B cell (primary cell): ENCODE data around the gene BHLHE41. TPM values are rescaled to one million over a fixed set of nuclear protein-coding genes. Genes with fewer than 3 reads are reported as not detected.

Experiments used
- ATAC-seq: fragments of 200-7000 bp; cut with Tn5 transposase; one replicate; pipeline ENCODE4 v1.10.0; 2021; ENCODE audit warnings: low read depth, mild to moderate bottlenecking, moderate number of reproducible peaks, moderate library complexity
- CTCF ChIA-PET: fragments of 350-600 bp; sonication (Branson Sonifier 250); formaldehyde crosslinking; loops from one replicate; lab custom pipeline; 2021; ENCODE audit warnings: antibody characterized with exemption, inconsistent platforms; lab: Charles Lee
- POLR2A ChIA-PET: fragments of 350-600 bp; sonication (Branson Sonifier 250); formaldehyde crosslinking; loops from one replicate; lab custom pipeline; 2021; ENCODE audit warnings: antibody characterized with exemption; lab: Charles Lee
- DNase-seq: peaks from one replicate; pipeline ENCODE4 v3.0.0; 2013
- H2AFZ ChIP-seq: 2 replicates; pipeline ENCODE4 v1.6.1; 2012; ENCODE audit warnings: mild to moderate bottlenecking, low read depth, low read length; ENCODE audit not compliant: insufficient read depth, poor library complexity, severe bottlenecking
- H3K27ac ChIP-seq, 2 donors: 1 replicate in 1 of 2; 2 replicates in 1 of 2; pipeline ENCODE4 v1.5.1; 2012 to 2013; ENCODE audit warnings: low read length in 2 of 2, mild to moderate bottlenecking in 2 of 2, moderate library complexity in 1 of 2
- H3K27me3 ChIP-seq, 4 experiments: fragments of 200-600 bp in 1 of 4; sonication (generic) in 1 of 4; replicated peaks in 1 of 4; 1 replicate in 2 of 4; 2 replicates in 2 of 4; pipeline versions ENCODE4 v1.6.1 to v1.7.0; 2013 to 2016; ENCODE audit warnings: low read length in 3 of 4, mild to moderate bottlenecking in 2 of 4, mixed read lengths in 1 of 4, moderate library complexity in 1 of 4; ENCODE audit not compliant: insufficient read depth in 4 of 4, control insufficient read depth in 3 of 4; ENCODE audit errors: control extremely low read depth in 1 of 4
- H3K36me3 ChIP-seq, 2 experiments: replicated peaks in 1 of 2; 1 replicate in 1 of 2; 2 replicates in 1 of 2; pipeline versions ENCODE4 v1.6.1 to v1.7.1; 2013; ENCODE audit warnings: low read length in 1 of 2; ENCODE audit not compliant: insufficient read depth in 2 of 2, control insufficient read depth in 1 of 2; ENCODE audit errors: control extremely low read depth in 1 of 2, extremely low read depth in 1 of 2
- H3K4me1 ChIP-seq, 2 donors: fragments of 200-600 bp in 1 of 2; sonication (generic) in 1 of 2; 1 replicate in 1 of 2; 2 replicates in 1 of 2; pipeline versions ENCODE4 v1.5.1 to v1.6.1; 2013 to 2017; ENCODE audit warnings: low read length in 2 of 2; ENCODE audit not compliant: control insufficient read depth in 2 of 2, insufficient read depth in 2 of 2
- H3K4me2 ChIP-seq: replicated peaks from 2 replicates; pipeline ENCODE3; 2012; ENCODE audit warnings: mild to moderate bottlenecking, low read depth, low read length; ENCODE audit not compliant: poor library complexity, severe bottlenecking
- H3K4me3 ChIP-seq, 5 experiments: fragments of 200-600 bp in 1 of 5; sonication (generic) in 1 of 5; 1 replicate in 3 of 5; 2 replicates in 2 of 5; pipeline versions ENCODE4 v1.5.1 to v1.7.0; 2011 to 2016; ENCODE audit warnings: low read length in 4 of 5, mild to moderate bottlenecking in 4 of 5, low read depth in 2 of 5, control low read depth in 1 of 5, moderate library complexity in 1 of 5; ENCODE audit not compliant: insufficient read depth in 1 of 5; ENCODE audit errors: control extremely low read depth in 1 of 5, extremely low read depth in 1 of 5
- H3K79me2 ChIP-seq: fragments of 200-600 bp; sonication (generic); one replicate; pipeline ENCODE4 v1.6.0; 2016; ENCODE audit warnings: low read length; ENCODE audit not compliant: control insufficient read depth, insufficient read depth
- H3K9ac ChIP-seq: fragments of 200-600 bp; sonication (generic); 2 replicates; pipeline ENCODE4 v1.6.1; 2017; ENCODE audit warnings: mild to moderate bottlenecking, low read length, moderate library complexity
- H3K9me3 ChIP-seq, 3 donors: one replicate each; pipeline versions ENCODE4 v1.6.1 to v1.7.1; 2013; ENCODE audit warnings: low read length in 2 of 3; ENCODE audit not compliant: control insufficient read depth in 2 of 3, insufficient read depth in 1 of 3; ENCODE audit errors: control extremely low read depth in 1 of 3
- H4K20me1 ChIP-seq: 2 replicates; pipeline ENCODE4 v1.6.0; 2012; ENCODE audit warnings: mild to moderate bottlenecking, low read length; ENCODE audit not compliant: insufficient read depth, control insufficient read depth, poor library complexity, severe bottlenecking
- H3K27ac Mint-ChIP-seq: one replicate; pipeline ENCODE4 v1.8.0; 2021; ENCODE audit warnings: mixed read lengths
- H3K27me3 Mint-ChIP-seq: one replicate; pipeline ENCODE4 v1.8.0; 2021; ENCODE audit warnings: mixed read lengths
- H3K4me1 Mint-ChIP-seq: one replicate; pipeline ENCODE4 v1.8.0; 2021; ENCODE audit warnings: mixed read lengths
- H3K4me3 Mint-ChIP-seq: one replicate; pipeline ENCODE4 v1.8.0; 2021; ENCODE audit warnings: mixed read lengths
- H3K9me3 Mint-ChIP-seq: one replicate; pipeline ENCODE4 v1.8.0; 2022; ENCODE audit warnings: mixed read lengths; ENCODE audit not compliant: insufficient read depth
- EZH2 ChIP-seq: IDR thresholded peaks from 2 replicates; pipeline ENCODE4 v1.6.1; 2012; ENCODE audit warnings: borderline replicate concordance, low read depth, mild to moderate bottlenecking, moderate library complexity, low read length; ENCODE audit not compliant: insufficient read depth, poor library complexity, severe bottlenecking
- WGBS: methylation state at CpG from one replicate; pipeline ENCODE4 v1.1.5; 2013; ENCODE audit warnings: missing lambda C conversion rate; ENCODE audit not compliant: insufficient coverage; 5-methylcytosine and 5-hydroxymethylcytosine counted together
- intact Hi-C: fragments of 100-400 bp; cut with micrococcal nuclease; formaldehyde crosslinking; loops from one replicate; pipeline ENCODE4 v1.10.0; 2022
- polyA plus RNA-seq: library from polyadenylated mRNA; depleted of rRNA; stranded (reverse); fragments of >200 nt; gene quantifications from 2 replicates; pipeline ENCODE4 v1.2.3, GENCODE V29; 2012
- total RNA-seq, 2 donors: library from RNA; stranded (reverse); fragments of 120-200 nt in 1 of 2; gene quantifications; 1 replicate in 1 of 2; 2 replicates in 1 of 2; pipeline versions ENCODE4 v1.2.3 to v1.2.4, GENCODE V29; 2013 to 2022
- TF ChIP-seq, protein P1 (sequence below): fragments of 200-600 bp; IDR thresholded peaks from one replicate; pipeline ENCODE4 v1.8.0; 2022; ENCODE audit warnings: antibody characterized with exemption, mild to moderate bottlenecking

The BHLHE41 gene
- total and polyA plus RNA-seq, 2 donors (not counting 1 experiment from before 2014, with no cell fraction given), result 12.0 to 57.2 TPM

DNA sequence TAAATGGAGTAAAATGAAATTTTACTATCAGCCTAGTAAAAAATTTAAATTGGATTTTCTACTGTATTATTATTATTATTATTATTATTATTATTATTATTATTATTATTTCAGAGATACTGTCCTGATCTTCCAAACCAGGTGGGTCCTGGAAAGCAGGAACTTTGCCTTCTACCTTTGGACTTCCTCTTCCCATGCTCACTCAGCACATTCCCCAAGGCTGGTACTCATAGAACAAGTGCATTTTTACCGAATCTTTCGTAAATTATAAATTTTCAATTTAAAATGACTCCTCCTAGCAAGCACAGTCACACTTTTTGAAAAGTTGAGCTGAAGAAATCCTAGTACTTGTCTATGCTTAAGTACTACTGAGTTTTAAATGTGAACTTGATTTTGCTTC is 29.7 kb downstream of the BHLHE41 start:
- H3K27me3 Mint-ChIP-seq, result no peaks in the 10 kb centered on the region
- intact Hi-C loops, result no loop called here
- no peaks in the 10 kb centered on the region for H3K79me2 ChIP-seq
- no peaks in the 10 kb centered on the region for H3K9me3 ChIP-seq
- ChIA-PET CTCF (interaction anchor here (1.3 to 2.0 kb wide), 3 partner anchors 307 to 606 kb away, joined by 3 to 7 read pairs (median 5); no protein-coding TSS in a partner anchor), POLR2A (no interaction called here)
- no peak for ATAC-seq
- H3K4me1 ChIP-seq, result no peaks in the 10 kb centered on the region
- no peak overlapping the region for H2AFZ ChIP-seq
- H3K27ac ChIP-seq, result no peak overlapping the region
- H3K9ac ChIP-seq, result no peak overlapping the region
- no peaks in the 10 kb centered on the region for H4K20me1 ChIP-seq
- no peaks in the 10 kb centered on the region for H3K9me3 Mint-ChIP-seq
- no peak overlapping the region for H3K27ac Mint-ChIP-seq
- H3K4me2 ChIP-seq, result no peak overlapping the region
- no peaks in the 10 kb centered on the region for H3K36me3 ChIP-seq
- no peaks in the 10 kb centered on the region for H3K4me1 Mint-ChIP-seq
- no peak overlapping the region for H3K4me3 ChIP-seq
- DNase-seq, result no peak
- H3K27me3 ChIP-seq, result no peaks in the 10 kb centered on the region
- TF ChIP-seq, protein P1, sequence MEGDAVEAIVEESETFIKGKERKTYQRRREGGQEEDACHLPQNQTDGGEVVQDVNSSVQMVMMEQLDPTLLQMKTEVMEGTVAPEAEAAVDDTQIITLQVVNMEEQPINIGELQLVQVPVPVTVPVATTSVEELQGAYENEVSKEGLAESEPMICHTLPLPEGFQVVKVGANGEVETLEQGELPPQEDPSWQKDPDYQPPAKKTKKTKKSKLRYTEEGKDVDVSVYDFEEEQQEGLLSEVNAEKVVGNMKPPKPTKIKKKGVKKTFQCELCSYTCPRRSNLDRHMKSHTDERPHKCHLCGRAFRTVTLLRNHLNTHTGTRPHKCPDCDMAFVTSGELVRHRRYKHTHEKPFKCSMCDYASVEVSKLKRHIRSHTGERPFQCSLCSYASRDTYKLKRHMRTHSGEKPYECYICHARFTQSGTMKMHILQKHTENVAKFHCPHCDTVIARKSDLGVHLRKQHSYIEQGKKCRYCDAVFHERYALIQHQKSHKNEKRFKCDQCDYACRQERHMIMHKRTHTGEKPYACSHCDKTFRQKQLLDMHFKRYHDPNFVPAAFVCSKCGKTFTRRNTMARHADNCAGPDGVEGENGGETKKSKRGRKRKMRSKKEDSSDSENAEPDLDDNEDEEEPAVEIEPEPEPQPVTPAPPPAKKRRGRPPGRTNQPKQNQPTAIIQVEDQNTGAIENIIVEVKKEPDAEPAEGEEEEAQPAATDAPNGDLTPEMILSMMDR, result no peak
- no peak for TF ChIP-seq EZH2
- no CpG with 5 or more reads among the region's 2 CpGs for WGBS
- no peak overlapping the region for H3K4me3 Mint-ChIP-seq

DNA sequence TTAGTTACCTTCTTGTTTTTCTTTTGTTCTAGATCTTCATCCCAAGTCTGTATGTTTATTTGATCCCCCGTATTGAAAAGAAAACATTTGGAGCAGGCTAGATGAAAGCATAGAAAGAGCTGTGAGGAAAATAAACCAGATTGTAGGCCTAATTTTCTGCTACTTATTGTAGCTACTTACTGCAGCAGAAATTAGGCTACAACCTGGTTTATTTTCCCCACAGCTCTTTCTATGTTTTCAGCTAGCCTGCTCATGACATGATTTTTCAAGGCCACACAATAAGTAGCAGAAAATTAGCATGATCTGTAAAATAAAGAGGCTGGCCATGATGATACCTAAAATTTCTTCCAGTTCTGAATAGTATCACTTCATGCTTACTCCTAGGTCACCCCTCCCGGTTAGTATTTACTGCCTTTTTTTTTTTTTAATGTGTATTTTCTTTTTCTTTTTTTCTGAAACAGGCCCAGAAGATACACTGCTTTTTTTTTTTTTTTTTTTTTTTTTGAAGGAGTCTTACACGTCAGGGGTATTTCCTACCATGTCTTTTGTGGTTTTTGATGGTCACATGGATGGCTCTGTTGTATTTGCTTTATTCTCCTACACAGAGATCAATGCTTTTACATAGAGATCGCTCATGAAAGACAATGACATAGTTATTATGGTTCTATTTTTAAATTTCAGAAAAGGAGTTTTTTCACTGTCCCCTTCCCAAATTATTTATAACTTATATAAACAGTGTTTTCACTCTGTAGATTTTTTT is 32.3 kb downstream of the BHLHE41 start:
- no CpG with 5 or more reads among the region's 4 CpGs for WGBS
- no peak overlapping the region for H3K9ac ChIP-seq
- no peak overlapping the region for H3K27ac ChIP-seq
- Mint-ChIP-seq H3K27me3 (no peaks in the 10 kb centered on the region), H3K4me1 (peaks cover 5% of the 10 kb centered on the region), H3K4me3 (no peak overlapping the region), H3K9me3 (no peaks in the 10 kb centered on the region), H3K27ac (no peak overlapping the region)
- H2AFZ ChIP-seq, result no peak overlapping the region
- no peaks in the 10 kb centered on the region for H3K79me2 ChIP-seq
- ChIA-PET CTCF (interaction anchor here (1.6 kb wide), 1 partner anchor 310 kb away, joined by 6 read pairs; no protein-coding TSS in a partner anchor), POLR2A (no interaction called here)
- H3K27me3 ChIP-seq, result no peaks in the 10 kb centered on the region
- H3K4me3 ChIP-seq, result no peak overlapping the region
- no peak for DNase-seq
- H3K4me2 ChIP-seq, result no peak overlapping the region
- H4K20me1 ChIP-seq, result no peaks in the 10 kb centered on the region
- no peaks in the 10 kb centered on the region for H3K9me3 ChIP-seq
- no peaks in the 10 kb centered on the region for H3K4me1 ChIP-seq
- TF ChIP-seq EZH2, result no peak
- TF ChIP-seq, protein P1, result no peak
- ATAC-seq, result no peak
- no peaks in the 10 kb centered on the region for H3K36me3 ChIP-seq
- intact Hi-C loops, result no loop called here
